ENCODE data around the gene LYAR. TPM values are rescaled to one million over a fixed set of nuclear protein-coding genes. Genes with fewer than 3 reads are reported as not detected.

Gene LYAR
- total RNA-seq, 1 experiment from 2014 or later: 80.0 TPM

GRCh38 chr4:4317496-4318232, 27.7 kb upstream of the LYAR start:
- no peak for DNase-seq (ENCODE audit: low read depth)

- DNase-seq (ENCODE audit: low read depth): no peak
Measured at GRCh38 chr4:4316150-4316495, 26.2 kb upstream of the LYAR start.

- DNase-seq (ENCODE audit: low read depth): no peak
Measured at GRCh38 chr4:4315461-4316149, 25.7 kb upstream of the LYAR start.

GRCh38 chr4:4311193-4311592, 21.2 kb upstream of the LYAR start:
- DNase-seq (ENCODE audit: low read depth): no peak

GRCh38 chr4:4308800-4309441, 19.0 kb upstream of the LYAR start:
- no peak for DNase-seq (ENCODE audit: low read depth)

GRCh38 chr4:4306920-4307319, 17.0 kb upstream of the LYAR start:
- DNase-seq (ENCODE audit: low read depth): no peak

- no peak for DNase-seq (ENCODE audit: low read depth)
Measured at GRCh38 chr4:4302416-4302815, 12.5 kb upstream of the LYAR start.

- DNase-seq (ENCODE audit: low read depth): no peak
Measured at GRCh38 chr4:4302001-4302400, 12.0 kb upstream of the LYAR start.

- DNase-seq (ENCODE audit: low read depth): no peak
Measured at GRCh38 chr4:4299006-4299405, 9.1 kb upstream of the LYAR start.

GRCh38 chr4:4296283-4296846, 6.4 kb upstream of the LYAR start:
- DNase-seq (ENCODE audit: low read depth): no peak

- no peak for DNase-seq (ENCODE audit: low read depth)
Measured at GRCh38 chr4:4293279-4293678, 3.3 kb upstream of the LYAR start.

GRCh38 chr4:4289597-4289940, 385 bp downstream of the LYAR start:
- no peak for DNase-seq (ENCODE audit: low read depth)

- DNase-seq (ENCODE audit: low read depth): no peak
Measured at GRCh38 chr4:4289055-4289454, 899 bp downstream of the LYAR start.

GRCh38 chr4:4288098-4288497, 1.9 kb downstream of the LYAR start:
- no peak for DNase-seq (ENCODE audit: low read depth)

- peak; percentile 55 for DNase-seq (ENCODE audit: low read depth)
Measured at GRCh38 chr4:4284827-4285618, 4.9 kb downstream of the LYAR start.

- no peak for DNase-seq (ENCODE audit: low read depth)
Measured at GRCh38 chr4:4281787-4282186, 8.2 kb downstream of the LYAR start.

GRCh38 chr4:4277531-4277930, 12.4 kb downstream of the LYAR start:
- DNase-seq (ENCODE audit: low read depth): no peak

GRCh38 chr4:4274226-4274625, 15.7 kb downstream of the LYAR start:
- DNase-seq (ENCODE audit: low read depth): no peak

- DNase-seq (ENCODE audit: low read depth): no peak
Measured at GRCh38 chr4:4271912-4272311, 18.0 kb downstream of the LYAR start.

- peak; percentile 25 for DNase-seq (ENCODE audit: low read depth)
Measured at GRCh38 chr4:4270529-4270928, 19.4 kb downstream of the LYAR start.

GRCh38 chr4:4269856-4270255, 20.1 kb downstream of the LYAR start:
- DNase-seq (ENCODE audit: low read depth): peak; percentile 57

GRCh38 chr4:4269331-4269731, 20.6 kb downstream of the LYAR start:
- DNase-seq (ENCODE audit: low read depth): no peak
